ENCODE results near the gene BACH2. TPM values are rescaled to one million over a fixed set of nuclear protein-coding genes. Genes with fewer than 3 reads are reported as not detected.

Gene BACH2
- total RNA-seq, 1 donor from 2014 or later, result 34.1 TPM

GRCh38 chr6:90197854-90198496 lies 98.7 kb downstream of the BACH2 start:
- no peak for DNase-seq (ENCODE audit: low spot score in 2 of 2, unreplicated experiment in 2 of 2)
- no peak overlapping the region for H3K27ac Mint-ChIP-seq
- peaks cover 24% of the 10 kb centered on the region for H3K36me3 Mint-ChIP-seq
- H3K4me1 Mint-ChIP-seq, result peaks cover 38% of the 10 kb centered on the region
- TF ChIP-seq CTCF (IDR thresholded peaks at IDR 0.05; ENCODE audit: unreplicated experiment), result no peak
- no peaks in the 10 kb centered on the region for H3K27me3 Mint-ChIP-seq (ENCODE audit: low read depth)
- H3K9me3 Mint-ChIP-seq, result peaks cover 15% of the 10 kb centered on the region
- no peak overlapping the region for H3K4me3 Mint-ChIP-seq

GRCh38 chr6:90195094-90195829 lies 101.4 kb downstream of the BACH2 start:
- Mint-ChIP-seq H3K27me3 (ENCODE audit: low read depth) (no peaks in the 10 kb centered on the region), H3K27ac (peak overlapping the region; percentile 90), H3K36me3 (peaks cover 24% of the 10 kb centered on the region), H3K4me3 (no peak overlapping the region), H3K9me3 (peaks cover 15% of the 10 kb centered on the region), H3K4me1 (peaks cover 37% of the 10 kb centered on the region)
- TF ChIP-seq CTCF (IDR thresholded peaks at IDR 0.05; ENCODE audit: unreplicated experiment), result no peak
- no peak for DNase-seq (ENCODE audit: low spot score in 2 of 2, unreplicated experiment in 2 of 2)

- Mint-ChIP-seq H3K27me3 (ENCODE audit: low read depth) (no peaks in the 10 kb centered on the region), H3K27ac (peak overlapping the region; percentile 90), H3K4me3 (no peak overlapping the region), H3K36me3 (peaks cover 20% of the 10 kb centered on the region), H3K4me1 (peaks cover 45% of the 10 kb centered on the region), H3K9me3 (peaks cover 13% of the 10 kb centered on the region)
- no peak for DNase-seq (ENCODE audit: low spot score in 2 of 2, unreplicated experiment in 2 of 2)
- no peak for TF ChIP-seq CTCF (IDR thresholded peaks at IDR 0.05; ENCODE audit: unreplicated experiment)
These were observed 102.2 kb downstream of the BACH2 start for GRCh38 chr6:90194371-90194841.

GRCh38 chr6:90193359-90193758 lies 103.3 kb downstream of the BACH2 start:
- Mint-ChIP-seq H3K9me3 (peaks cover 9% of the 10 kb centered on the region), H3K4me3 (no peak overlapping the region), H3K36me3 (peaks cover 13% of the 10 kb centered on the region), H3K27me3 (ENCODE audit: low read depth) (no peaks in the 10 kb centered on the region), H3K27ac (peak overlapping the region; percentile 73), H3K4me1 (peaks cover 50% of the 10 kb centered on the region)
- TF ChIP-seq CTCF (IDR thresholded peaks at IDR 0.05; ENCODE audit: unreplicated experiment), result no peak
- DNase-seq (ENCODE audit: low spot score in 2 of 2, unreplicated experiment in 2 of 2), result no peak

- peaks cover 8% of the 10 kb centered on the region for H3K36me3 Mint-ChIP-seq
- DNase-seq (ENCODE audit: low spot score in 2 of 2, unreplicated experiment in 2 of 2), result no peak
- H3K4me3 Mint-ChIP-seq, result no peak overlapping the region
- H3K9me3 Mint-ChIP-seq, result peaks cover 5% of the 10 kb centered on the region
- peaks cover 50% of the 10 kb centered on the region for H3K4me1 Mint-ChIP-seq
- no peak overlapping the region for H3K27ac Mint-ChIP-seq
- no peaks in the 10 kb centered on the region for H3K27me3 Mint-ChIP-seq (ENCODE audit: low read depth)
- no peak for TF ChIP-seq CTCF (IDR thresholded peaks at IDR 0.05; ENCODE audit: unreplicated experiment)
These were observed 103.8 kb downstream of the BACH2 start for GRCh38 chr6:90192857-90193256.

Measured in mesothelial cell of epicardium (in vitro differentiated cells).